Raji (cell line): ENCODE data around the gene CYP11A1.

ENCODE experiments used
- POLR2A ChIP-seq: IDR thresholded peaks from 2 replicates; pipeline ENCODE4 v1.6.1; 2011; ENCODE audit warnings: low read depth, low read length, control low read depth; ENCODE audit not compliant: insufficient read depth

Gene CYP11A1

GRCh38 chr15:74311734-74312444 lies 55.6 kb downstream of the CYP11A1 start:
- no peak for TF ChIP-seq POLR2A

GRCh38 chr15:74307827-74308811 lies 59.3 kb downstream of the CYP11A1 start:
- no peak for TF ChIP-seq POLR2A

GRCh38 chr15:74306781-74307217 lies 60.6 kb downstream of the CYP11A1 start:
- no peak for TF ChIP-seq POLR2A

- no peak for TF ChIP-seq POLR2A
Observed at GRCh38 chr15:74305687-74306086, 61.8 kb downstream of the CYP11A1 start.

GRCh38 chr15:74304431-74304830 lies 63.0 kb downstream of the CYP11A1 start:
- TF ChIP-seq POLR2A = no peak

- no peak for TF ChIP-seq POLR2A
Observed at GRCh38 chr15:74303741-74304309, 63.6 kb downstream of the CYP11A1 start.

- no peak for TF ChIP-seq POLR2A
Observed at GRCh38 chr15:74302821-74303359, 64.6 kb downstream of the CYP11A1 start.

GRCh38 chr15:74301583-74302361 lies 65.7 kb downstream of the CYP11A1 start:
- TF ChIP-seq POLR2A = no peak

GRCh38 chr15:74300057-74300795 lies 67.2 kb downstream of the CYP11A1 start:
- TF ChIP-seq POLR2A = no peak

GRCh38 chr15:74297887-74298286 lies 69.6 kb downstream of the CYP11A1 start:
- TF ChIP-seq POLR2A = no peak

- no peak for TF ChIP-seq POLR2A
Observed at GRCh38 chr15:74295800-74296199, 71.6 kb downstream of the CYP11A1 start.

- TF ChIP-seq POLR2A = no peak
Observed at GRCh38 chr15:74294010-74294409, 73.4 kb downstream of the CYP11A1 start.

GRCh38 chr15:74293021-74293810 lies 74.2 kb downstream of the CYP11A1 start:
- TF ChIP-seq POLR2A = no peak
